ENCODE data around the gene PLEKHS1. TPM values are rescaled to one million over a fixed set of nuclear protein-coding genes. Genes with fewer than 3 reads are reported as not detected.

PLEKHS1 gene
- total RNA-seq, 1 experiment from 2014 or later = not detected

DNA sequence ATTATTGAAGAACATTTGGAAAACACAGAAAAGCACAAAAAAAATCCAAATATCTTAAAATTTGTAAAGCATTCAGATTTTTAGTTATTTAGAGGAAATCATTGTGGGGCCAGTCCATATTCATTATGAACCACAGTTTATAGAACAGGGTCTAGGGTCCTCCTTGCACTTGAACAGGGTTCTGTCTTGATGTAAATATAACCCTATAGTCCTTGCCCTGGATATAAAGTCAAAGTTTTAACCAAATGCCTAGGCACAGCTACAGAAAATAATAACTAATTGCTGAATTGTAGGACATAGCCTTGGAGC lies 46.2 kb upstream of the PLEKHS1 start:
- Histone ChIP-seq H3K9ac (ENCODE audit: extremely low read depth, insufficient read length, low read length) (no peak overlapping the region), H3K4me1 (ENCODE audit: insufficient read depth, low read length) (peaks cover 10% of the 10 kb centered on the region; the same call in 1 of the 2 replicates), H2BK20ac (ENCODE audit: low read depth, low read length, poor library complexity, severe bottlenecking) (no peak overlapping the region), H2BK12ac (ENCODE audit: insufficient read length, low read depth, low read length) (no peak overlapping the region), H3K18ac (ENCODE audit: insufficient read length, low read depth, low read length) (no peak overlapping the region), H2BK5ac (ENCODE audit: insufficient read length, low read length) (no peak overlapping the region), H3K4me2 (ENCODE audit: insufficient read depth, insufficient read length, low read length) (no peak overlapping the region), H2BK15ac (ENCODE audit: low read depth, low read length) (no peak overlapping the region), H3K56ac (ENCODE audit: insufficient read length, low read depth, low read length) (no peak overlapping the region), H4K20me1 (ENCODE audit: control insufficient read depth, insufficient read depth, insufficient read length) (no peaks in the 10 kb centered on the region), H3K27ac (ENCODE audit: insufficient read length, low read depth, low read length) (no peak overlapping the region), H4K91ac (ENCODE audit: insufficient read length, low read depth, low read length) (no peak overlapping the region), H2AK5ac (ENCODE audit: insufficient read length, low read length) (no peak overlapping the region), H3K27me3 (ENCODE audit: insufficient read depth, low read length) (no peaks in the 10 kb centered on the region), H3K23ac (ENCODE audit: insufficient read length, low read depth, low read length) (no peak overlapping the region), H3K9me3 (ENCODE audit: control insufficient read depth, low read depth, low read length) (no peaks in the 10 kb centered on the region), H4K8ac (replicated peaks; ENCODE audit: insufficient read length, low read depth, low read length) (no peak overlapping the region), H4K5ac (ENCODE audit: insufficient read length, low read depth, low read length) (no peak overlapping the region), H2AFZ (ENCODE audit: low read length) (no peak overlapping the region), H2BK120ac (ENCODE audit: low read depth, low read length, poor library complexity, severe bottlenecking) (no peak overlapping the region), H3K79me2 (ENCODE audit: insufficient read depth, low read length) (no peaks in the 10 kb centered on the region), H3K79me1 (ENCODE audit: insufficient read depth, low read depth, low read length, poor library complexity, severe bottlenecking) (no peaks in the 10 kb centered on the region), H3T11ph (ENCODE audit: low read length) (no peak overlapping the region), H3K23me2 (ENCODE audit: insufficient read length, low read depth, low read length, poor library complexity, severe bottlenecking) (no peaks in the 10 kb centered on the region), H3K14ac (ENCODE audit: insufficient read depth, low read length) (no peak overlapping the region), H3K4ac (ENCODE audit: low read depth, low read length) (no peak overlapping the region)
- H3K4me1 Mint-ChIP-seq = peaks cover 30 to 38% of the 10 kb centered on the region in 2 experiments
- no peaks in the 10 kb centered on the region for H3K9me3 Mint-ChIP-seq
- DNase-seq = no peak
- TF ChIP-seq, protein P1, sequence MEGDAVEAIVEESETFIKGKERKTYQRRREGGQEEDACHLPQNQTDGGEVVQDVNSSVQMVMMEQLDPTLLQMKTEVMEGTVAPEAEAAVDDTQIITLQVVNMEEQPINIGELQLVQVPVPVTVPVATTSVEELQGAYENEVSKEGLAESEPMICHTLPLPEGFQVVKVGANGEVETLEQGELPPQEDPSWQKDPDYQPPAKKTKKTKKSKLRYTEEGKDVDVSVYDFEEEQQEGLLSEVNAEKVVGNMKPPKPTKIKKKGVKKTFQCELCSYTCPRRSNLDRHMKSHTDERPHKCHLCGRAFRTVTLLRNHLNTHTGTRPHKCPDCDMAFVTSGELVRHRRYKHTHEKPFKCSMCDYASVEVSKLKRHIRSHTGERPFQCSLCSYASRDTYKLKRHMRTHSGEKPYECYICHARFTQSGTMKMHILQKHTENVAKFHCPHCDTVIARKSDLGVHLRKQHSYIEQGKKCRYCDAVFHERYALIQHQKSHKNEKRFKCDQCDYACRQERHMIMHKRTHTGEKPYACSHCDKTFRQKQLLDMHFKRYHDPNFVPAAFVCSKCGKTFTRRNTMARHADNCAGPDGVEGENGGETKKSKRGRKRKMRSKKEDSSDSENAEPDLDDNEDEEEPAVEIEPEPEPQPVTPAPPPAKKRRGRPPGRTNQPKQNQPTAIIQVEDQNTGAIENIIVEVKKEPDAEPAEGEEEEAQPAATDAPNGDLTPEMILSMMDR (conservative IDR thresholded peaks at IDR 0.05) = no peak
- no peak overlapping the region for H3K4me3 Mint-ChIP-seq
- no peaks in the 10 kb centered on the region; the same call in 1 of the 2 replicates for H3K27me3 Mint-ChIP-seq (ENCODE audit: low read depth)
- peaks cover 0 to 6% (median 4%) of the 10 kb centered on the region in 3 experiments; a peak in 2 of 7 replicates for H3K36me3 Mint-ChIP-seq (ENCODE audit: insufficient read depth in 1 of 3, low read depth in 3 of 3)
- peak overlapping the region in 1 of 3 experiments; percentile 79; a peak in 1 of 7 replicates for H3K27ac Mint-ChIP-seq
